K562 (cell line): ENCODE data around the gene EIF4E. TPM values are rescaled to one million over a fixed set of nuclear protein-coding genes. Genes with fewer than 3 reads are reported as not detected.
A peak's percentile ranks its signal among the peaks of the same experiment; 100 is the strongest.

Experiments
- ATF6 ChIP-seq: sonication (generic); formaldehyde crosslinking; IDR thresholded peaks from 2 replicates; pipeline ENCODE4 v1.4.0; 2020; ENCODE audit warnings: mild to moderate bottlenecking, missing genetic modification reagents
- DMBX1 ChIP-seq: fragments of 250-450 bp; sonication (Bioruptor Pico); IDR thresholded peaks from 2 replicates; pipeline ENCODE4 v1.8.0; 2022; ENCODE audit warnings: inconsistent platforms, mild to moderate bottlenecking, moderate library complexity, borderline replicate concordance
- ETV1 ChIP-seq: fragments of 450-650 bp; conservative IDR thresholded peaks from 2 replicates; pipeline ENCODE4 v1.6.1; 2016; ENCODE audit warnings: missing genetic modification characterization, control low read depth, low read depth, missing compliant biosample characterization
- GATAD2A ChIP-seq: fragments of 450-650 bp; IDR thresholded peaks from 2 replicates; pipeline ENCODE4 v1.6.1; 2017
- PPARD ChIP-seq: fragments of 250-450 bp; sonication (Bioruptor Pico); IDR thresholded peaks from 2 replicates; pipeline ENCODE4 v1.8.0; 2022; ENCODE audit warnings: inconsistent platforms, mild to moderate bottlenecking, moderate library complexity
- RFX7 ChIP-seq: fragments of 250-450 bp; sonication (Bioruptor Pico); IDR thresholded peaks from 2 replicates; pipeline ENCODE4 v1.5.1; 2021; ENCODE audit warnings: mild to moderate bottlenecking
- TCF7 ChIP-seq: sonication (generic); IDR thresholded peaks from 2 replicates; pipeline ENCODE4 v1.6.1; 2016; ENCODE audit warnings: antibody characterized with exemption, borderline replicate concordance
- TCF7L2 ChIP-seq: fragments of 150-350 bp; IDR thresholded peaks from 2 replicates; pipeline ENCODE4 v1.6.1; 2016; ENCODE audit warnings: low read depth, mild to moderate bottlenecking, low read length, moderate library complexity
- TRIM24 ChIP-seq, 2 experiments: fragments of 450-650 bp; IDR thresholded peaks; 2 replicates each; pipeline ENCODE4 v1.6.1; 2016
- ZBTB40 ChIP-seq, 2 experiments: fragments of 450-650 bp in 1 of 2; sonication (generic) in 1 of 2; formaldehyde crosslinking in 1 of 2; IDR thresholded peaks; 2 replicates each; pipeline versions ENCODE4 v1.7.1 to v1.9.0; 2016 to 2022; ENCODE audit warnings: inconsistent platforms in 1 of 2, mild to moderate bottlenecking in 1 of 2, missing genetic modification reagents in 1 of 2
- ZBTB49 ChIP-seq: sonication (generic); formaldehyde crosslinking; IDR thresholded peaks from 2 replicates; pipeline ENCODE4 v1.8.0; 2022; ENCODE audit warnings: missing genetic modification reagents, mild to moderate bottlenecking, borderline replicate concordance
- ZFP30 ChIP-seq: fragments of 250-450 bp; sonication (Bioruptor Pico); IDR thresholded peaks from 2 replicates; pipeline ENCODE4 v1.8.0; 2022; ENCODE audit warnings: moderate library complexity, mild to moderate bottlenecking, inconsistent platforms, borderline replicate concordance
- ZNF224 ChIP-seq: sonication (generic); formaldehyde crosslinking; IDR thresholded peaks from 2 replicates; pipeline ENCODE4 v1.8.0; 2022; ENCODE audit warnings: mild to moderate bottlenecking, missing genetic modification reagents
- polyA plus RNA-seq, 8 experiments: library from polyadenylated mRNA; depleted of rRNA in 4 of 8; stranded (reverse) in 5 of 8; unstranded in 3 of 8; fragments of >200 nt; fragmentation: Nextera tagmentation in 2 of 8; fragmentation: Illumina TruSeq in 1 of 8; extraction: Ambion mirVana in 2 of 8; extraction: Trizol in 1 of 8; gene quantifications; 2 replicates each; pipeline versions ENCODE4 v1.2.1 to v1.2.3, GENCODE V29; 2011 to 2014; ENCODE audit warnings: inconsistent platforms in 1 of 8, missing spikeins in 1 of 8
- total RNA-seq, 7 experiments: library from RNA; depleted of rRNA in 6 of 7; stranded (reverse); fragments of >200 nt in 6 of 7; fragmentation: Illumina TruSeq in 2 of 7; extraction: Trizol in 2 of 7; gene quantifications; 2 replicates each; pipeline versions ENCODE4 v1.2.1 to v1.2.3, GENCODE V29; 2011 to 2021; ENCODE audit warnings: low replicate concordance in 1 of 7
- TF ChIP-seq, protein P1 (sequence below): fragments of 450-650 bp; IDR thresholded peaks from 2 replicates; pipeline ENCODE4 v1.6.1; 2016; ENCODE audit warnings: antibody characterized with exemption

Gene EIF4E
- total and polyA plus RNA-seq, 9 of the 15 experiments (the other 6 are each of a cell fraction or from before 2014, with no cell fraction given), result 164 to 489 (median 179) TPM

DNA sequence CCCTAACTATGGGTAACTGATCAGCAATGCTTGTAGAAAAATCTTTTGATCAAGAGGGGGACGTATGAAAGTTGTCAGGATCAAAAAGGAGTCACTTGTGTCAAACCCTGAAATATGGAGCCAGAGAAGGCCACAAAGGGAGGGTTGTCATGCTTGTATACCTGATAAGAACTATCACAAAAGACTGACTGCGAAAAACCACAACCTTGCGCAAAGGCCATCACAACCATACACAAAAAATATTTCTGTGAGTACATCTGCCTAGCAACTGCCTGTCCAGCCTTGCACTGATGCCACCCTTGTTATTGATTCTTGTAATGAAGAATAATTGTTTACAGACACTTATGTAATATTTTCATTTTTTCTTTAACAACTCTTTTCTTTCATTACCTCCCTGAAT is 22.8 kb upstream of the EIF4E start (continued):
- no peak for TF ChIP-seq PPARD
- no peak for TF ChIP-seq TCF7
- 0 out of 4 replicates have a peak, but pooled peaks of 1 of the 2 experiments have one; percentile 26 for TF ChIP-seq TRIM24 (IDR thresholded peaks at IDR 0.05)
- no peak for TF ChIP-seq ATF6 (CRISPR knock-in tag)
- TF ChIP-seq, protein P1, sequence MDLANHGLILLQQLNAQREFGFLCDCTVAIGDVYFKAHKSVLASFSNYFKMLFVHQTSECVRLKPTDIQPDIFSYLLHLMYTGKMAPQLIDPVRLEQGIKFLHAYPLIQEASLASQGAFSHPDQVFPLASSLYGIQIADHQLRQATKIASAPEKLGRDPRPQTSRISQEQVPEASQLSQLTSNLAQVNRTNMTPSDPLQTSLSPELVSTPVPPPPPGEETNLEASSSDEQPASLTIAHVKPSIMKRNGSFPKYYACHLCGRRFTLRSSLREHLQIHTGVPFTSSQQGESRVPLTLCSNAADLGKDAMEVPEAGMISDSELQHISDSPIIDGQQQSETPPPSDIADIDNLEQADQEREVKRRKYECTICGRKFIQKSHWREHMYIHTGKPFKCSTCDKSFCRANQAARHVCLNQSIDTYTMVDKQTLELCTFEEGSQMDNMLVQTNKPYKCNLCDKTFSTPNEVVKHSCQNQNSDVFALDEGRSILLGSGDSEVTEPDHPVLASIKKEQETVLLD, result no peak
- no peak for TF ChIP-seq DMBX1
- no peak for TF ChIP-seq ZBTB49 (CRISPR knock-in tag)
- no peak for TF ChIP-seq GATAD2A
- no peak for TF ChIP-seq ETV1 (tag)
- no peak for TF ChIP-seq ZFP30 (CRISPR knock-in tag)
- no peak for TF ChIP-seq ZNF224 (CRISPR knock-in tag)
- no peak for TF ChIP-seq TCF7L2
- no peak for TF ChIP-seq RFX7 (CRISPR knock-in tag)
- no peak for TF ChIP-seq ZBTB40 (IDR thresholded peaks at IDR 0.05)
- no peak for TF ChIP-seq ZBTB40 (CRISPR knock-in tag; IDR thresholded peaks at IDR 0.05)
